Measurements from ENCODE around the gene RAB37. TPM values are rescaled to one million over a fixed set of nuclear protein-coding genes. Genes with fewer than 3 reads are reported as not detected.

RAB37 gene
- total and polyA plus RNA-seq, 5 donors: 1.1 to 3.4 (median 1.3) TPM

- ATAC-seq (no peak), DNase-seq (no peak)
- Histone ChIP-seq H3K4me3 (ENCODE audit: low read length) (no peak overlapping the region), H3K9me3 (ENCODE audit: control insufficient read depth, low read length) (no peaks in the 10 kb centered on the region), H3K27me3 (ENCODE audit: control insufficient read depth, insufficient read depth) (no peaks in the 10 kb centered on the region), H3K4me1 (ENCODE audit: control insufficient read depth, insufficient read depth, low read length) (no peaks in the 10 kb centered on the region), H3K27ac (ENCODE audit: low read length) (no peak overlapping the region)
- intact Hi-C loops (cut with DNase I): loop anchor here in 2 of 4 donors (5.0 kb wide), 1 partner anchor 82 kb away; no protein-coding TSS in a partner anchor
- WGBS: 83% methylated on average over 12 of the region's 12 CpGs
These were observed 2.3 kb downstream of the RAB37 start for GRCh38 chr17:74739227-74739831.

- Histone ChIP-seq H3K27me3 (ENCODE audit: control insufficient read depth, insufficient read depth) (no peaks in the 10 kb centered on the region), H3K4me1 (ENCODE audit: control insufficient read depth, insufficient read depth, low read length) (no peaks in the 10 kb centered on the region), H3K27ac (ENCODE audit: low read length) (no peak overlapping the region), H3K4me3 (ENCODE audit: low read length) (no peak overlapping the region), H3K9me3 (ENCODE audit: control insufficient read depth, low read length) (no peaks in the 10 kb centered on the region)
- 80% methylated on average over 6 of the region's 6 CpGs for WGBS
- intact Hi-C loops (cut with DNase I): loop anchor here in 1 of 4 donors (5.0 kb wide), 1 partner anchor 42 kb away; no protein-coding TSS in a partner anchor
- ATAC-seq (no peak), DNase-seq (peak in 1 of 3 donors; percentile 28)
These were observed 3.1 kb downstream of the RAB37 start for GRCh38 chr17:74740173-74740572.

GRCh38 chr17:74740641-74741387, 3.8 kb downstream of the RAB37 start:
- H3K4me3 ChIP-seq (ENCODE audit: low read length): no peak overlapping the region
- ATAC-seq: no peak
- H3K27ac ChIP-seq (ENCODE audit: low read length): no peak overlapping the region
- DNase-seq: no peak
- WGBS: 84% methylated on average over 17 of the region's 17 CpGs
- H3K4me1 ChIP-seq (ENCODE audit: control insufficient read depth, insufficient read depth, low read length): no peaks in the 10 kb centered on the region
- no peaks in the 10 kb centered on the region for H3K9me3 ChIP-seq (ENCODE audit: control insufficient read depth, low read length)
- intact Hi-C loops (cut with DNase I): loop anchor here in 1 of 4 donors (5.0 kb wide), 1 partner anchor 41 kb away; no protein-coding TSS in a partner anchor
- no peaks in the 10 kb centered on the region for H3K27me3 ChIP-seq (ENCODE audit: control insufficient read depth, insufficient read depth)

DNA sequence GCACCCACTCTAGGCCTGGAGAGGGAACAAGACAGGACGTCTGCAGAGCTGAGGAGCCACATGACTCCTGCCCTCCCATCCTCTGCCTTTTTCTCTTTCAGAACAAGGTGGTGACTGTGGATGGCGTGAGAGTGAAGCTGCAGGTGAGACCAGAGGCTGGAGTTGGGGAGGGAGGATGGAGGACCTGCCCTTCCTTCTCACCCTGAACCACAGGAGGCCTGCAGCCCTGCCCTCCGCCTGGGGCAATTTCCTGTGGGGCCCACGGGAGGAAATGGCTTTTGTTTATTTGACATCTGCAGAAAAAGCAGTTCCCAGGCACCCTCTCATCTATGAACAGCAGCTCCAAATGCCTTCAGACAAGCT, 5.1 kb downstream of the RAB37 start:
- ATAC-seq (no peak), DNase-seq (peak in 1 of 3 donors; percentile 64)
- no peaks in the 10 kb centered on the region for H3K27me3 ChIP-seq (ENCODE audit: control insufficient read depth, insufficient read depth)
- WGBS: 37% methylated on average over 4 of the region's 4 CpGs
- intact Hi-C loops (cut with DNase I): loop anchor here in 1 of 4 donors (5.0 kb wide), 1 partner anchor 40 kb away; no protein-coding TSS in a partner anchor
- no peaks in the 10 kb centered on the region for H3K9me3 ChIP-seq (ENCODE audit: control insufficient read depth, low read length)
- H3K4me3 ChIP-seq (ENCODE audit: low read length): no peak overlapping the region
- H3K27ac ChIP-seq (ENCODE audit: low read length): no peak overlapping the region
- H3K4me1 ChIP-seq (ENCODE audit: control insufficient read depth, insufficient read depth, low read length): no peaks in the 10 kb centered on the region

DNA sequence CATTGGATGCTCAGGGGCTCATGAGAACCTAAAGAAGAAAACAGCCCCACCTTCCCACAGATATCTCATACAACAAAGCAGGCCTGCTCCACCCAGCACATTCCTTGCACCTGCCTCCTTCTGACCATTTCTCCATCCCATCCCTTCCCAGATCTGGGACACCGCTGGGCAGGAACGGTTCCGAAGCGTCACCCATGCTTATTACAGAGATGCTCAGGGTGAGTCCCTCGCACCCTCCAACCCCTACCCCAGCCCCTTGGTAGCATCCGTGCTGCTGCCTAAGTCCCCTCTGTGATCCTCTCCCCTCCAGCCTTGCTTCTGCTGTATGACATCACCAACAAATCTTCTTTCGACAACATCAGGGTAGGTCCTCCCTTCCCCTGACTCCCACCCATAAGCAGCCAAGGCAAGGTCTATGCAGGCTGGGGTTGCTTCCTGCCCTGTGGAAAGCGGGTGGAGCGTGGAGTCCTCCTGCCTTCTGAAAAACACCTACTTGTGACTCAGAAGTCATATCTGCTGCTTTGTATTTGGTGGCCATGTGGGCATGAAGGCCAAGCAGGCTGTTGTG, 6.0 kb downstream of the RAB37 start:
- no peaks in the 10 kb centered on the region for H3K9me3 ChIP-seq (ENCODE audit: control insufficient read depth, low read length)
- no peaks in the 10 kb centered on the region for H3K27me3 ChIP-seq (ENCODE audit: control insufficient read depth, insufficient read depth)
- no peak overlapping the region for H3K27ac ChIP-seq (ENCODE audit: low read length)
- no peak overlapping the region for H3K4me3 ChIP-seq (ENCODE audit: low read length)
- DNase-seq (no peak), ATAC-seq (no peak)
- intact Hi-C loops (cut with DNase I): loop anchor here in 1 of 4 donors (5.0 kb wide), 1 partner anchor 39 kb away; no protein-coding TSS in a partner anchor
- 86% methylated on average over 9 of the region's 9 CpGs for WGBS
- H3K4me1 ChIP-seq (ENCODE audit: control insufficient read depth, insufficient read depth, low read length): no peaks in the 10 kb centered on the region

- Histone ChIP-seq H3K27ac (ENCODE audit: low read length) (no peak overlapping the region), H3K4me1 (ENCODE audit: control insufficient read depth, insufficient read depth, low read length) (no peaks in the 10 kb centered on the region), H3K27me3 (ENCODE audit: control insufficient read depth, insufficient read depth) (no peaks in the 10 kb centered on the region), H3K4me3 (ENCODE audit: low read length) (no peak overlapping the region), H3K9me3 (ENCODE audit: control insufficient read depth, low read length) (no peaks in the 10 kb centered on the region)
- ATAC-seq (no peak), DNase-seq (no peak)
- intact Hi-C loops (cut with DNase I): loop anchor here in 2 of 4 donors (2.0 to 5.0 kb wide), 3 partner anchors 27 to 119 kb away; no protein-coding TSS in a partner anchor
- 60% methylated on average over 2 of the region's 2 CpGs for WGBS
These were observed 6.7 kb downstream of the RAB37 start for GRCh38 chr17:74743755-74744154.

- ATAC-seq (no peak), DNase-seq (no peak)
- 42% methylated on average over 2 of the region's 2 CpGs for WGBS
- Histone ChIP-seq H3K27ac (ENCODE audit: low read length) (no peak overlapping the region), H3K9me3 (ENCODE audit: control insufficient read depth, low read length) (no peaks in the 10 kb centered on the region), H3K4me3 (ENCODE audit: low read length) (no peak overlapping the region), H3K4me1 (ENCODE audit: control insufficient read depth, insufficient read depth, low read length) (no peaks in the 10 kb centered on the region), H3K27me3 (ENCODE audit: control insufficient read depth, insufficient read depth) (no peaks in the 10 kb centered on the region)
- intact Hi-C loops (cut with DNase I): loop anchor here in 2 of 4 donors (2.0 to 5.0 kb wide), 3 partner anchors 26 to 118 kb away; no protein-coding TSS in a partner anchor
These were observed 7.3 kb downstream of the RAB37 start for GRCh38 chr17:74744349-74744713.

DNA sequence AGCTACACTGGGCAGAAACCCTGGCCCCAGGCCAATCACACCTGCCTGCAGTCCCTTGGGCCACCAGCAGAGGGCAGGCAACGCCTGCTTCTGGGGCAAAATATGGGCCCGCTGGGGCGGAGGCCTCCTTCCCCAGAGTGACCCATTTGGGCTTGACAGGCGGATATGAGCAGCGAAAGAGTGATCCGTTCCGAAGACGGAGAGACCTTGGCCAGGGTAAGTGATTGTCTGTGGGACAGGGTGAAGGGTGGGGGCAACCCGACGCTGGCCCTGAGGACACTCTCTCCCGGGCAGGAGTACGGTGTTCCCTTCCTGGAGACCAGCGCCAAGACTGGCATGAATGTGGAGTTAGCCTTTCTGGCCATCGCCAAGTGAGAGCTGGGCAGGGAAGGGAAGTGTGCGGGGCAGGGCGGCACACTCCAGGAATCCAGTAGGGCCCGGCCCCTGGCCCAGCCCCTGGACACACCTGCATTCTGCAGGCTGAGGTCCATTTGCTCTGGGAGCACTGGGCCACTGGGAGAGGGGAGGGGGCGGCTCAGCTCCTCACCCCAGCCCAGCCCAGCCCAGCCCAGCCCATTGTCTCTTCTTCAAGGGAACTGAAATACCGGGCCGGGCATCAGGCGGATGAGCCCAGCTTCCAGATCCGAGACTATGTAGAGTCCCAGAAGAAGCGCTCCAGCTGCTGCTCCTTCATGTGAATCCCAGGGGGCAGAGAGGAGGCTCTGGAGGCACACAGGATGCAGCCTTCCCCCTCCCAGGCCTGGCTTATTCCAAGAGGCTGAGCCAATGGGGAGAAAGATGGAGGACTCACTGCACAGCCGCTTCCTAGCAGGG, 7.9 kb downstream of the RAB37 start:
- ATAC-seq: peak; percentile 20 to 43
- Histone ChIP-seq H3K4me1 (ENCODE audit: control insufficient read depth, insufficient read depth, low read length) (peaks cover under 1% of the 10 kb centered on the region), H3K4me3 (ENCODE audit: low read length) (no peak overlapping the region), H3K27me3 (ENCODE audit: control insufficient read depth, insufficient read depth) (no peaks in the 10 kb centered on the region), H3K27ac (ENCODE audit: low read length) (no peak overlapping the region), H3K9me3 (ENCODE audit: control insufficient read depth, low read length) (no peaks in the 10 kb centered on the region)
- intact Hi-C loops (cut with DNase I): loop anchor here in 2 of 4 donors (2.0 to 5.0 kb wide), 5 partner anchors 26 to 212 kb away; no protein-coding TSS in a partner anchor
- 35% methylated on average over 24 of the region's 24 CpGs for WGBS
- DNase-seq: peak; percentile 80 to 94 (median 94)

- Histone ChIP-seq H3K27ac (ENCODE audit: low read length) (no peak overlapping the region), H3K9me3 (ENCODE audit: control insufficient read depth, low read length) (no peaks in the 10 kb centered on the region), H3K27me3 (ENCODE audit: control insufficient read depth, insufficient read depth) (no peaks in the 10 kb centered on the region), H3K4me3 (ENCODE audit: low read length) (no peak overlapping the region), H3K4me1 (ENCODE audit: control insufficient read depth, insufficient read depth, low read length) (peaks cover 6% of the 10 kb centered on the region)
- 79% methylated on average over 8 of the region's 8 CpGs for WGBS
- ATAC-seq (no peak), DNase-seq (no peak)
- intact Hi-C loops (cut with DNase I): loop anchor here in 2 of 4 donors (2.0 to 5.0 kb wide), 5 partner anchors 25 to 212 kb away; no protein-coding TSS in a partner anchor
These were observed 8.6 kb downstream of the RAB37 start for GRCh38 chr17:74745548-74746177.

- H3K4me1 ChIP-seq (ENCODE audit: control insufficient read depth, insufficient read depth, low read length): peaks cover 6% of the 10 kb centered on the region
- DNase-seq (no peak), ATAC-seq (no peak)
- H3K27me3 ChIP-seq (ENCODE audit: control insufficient read depth, insufficient read depth): no peaks in the 10 kb centered on the region
- 80% methylated on average over 5 of the region's 5 CpGs for WGBS
- no peaks in the 10 kb centered on the region for H3K9me3 ChIP-seq (ENCODE audit: control insufficient read depth, low read length)
- intact Hi-C loops (cut with DNase I): loop anchor here in 2 of 4 donors (5.0 kb wide), 3 partner anchors 36 to 211 kb away; no protein-coding TSS in a partner anchor
- H3K4me3 ChIP-seq (ENCODE audit: low read length): no peak overlapping the region
- H3K27ac ChIP-seq (ENCODE audit: low read length): no peak overlapping the region
These were observed 9.3 kb downstream of the RAB37 start for GRCh38 chr17:74746376-74746775.

Measured in right cardiac atrium (tissue), 5 donors.